Upper lobe of right lung (tissue), 1 donor: ENCODE data around the gene FAF2. TPM values are rescaled to one million over a fixed set of nuclear protein-coding genes. Genes with fewer than 3 reads are reported as not detected.

Experiments used
- ATAC-seq: fragments of 200-7000 bp; cut with Tn5 transposase; one replicate; pipeline ENCODE4 v1.9.1; 2020; ENCODE audit warnings: mild to moderate bottlenecking, moderate library complexity
- DNase-seq: peaks from one replicate; pipeline ENCODE4 v3.0.0-alpha.2; 2020
- H3K27ac ChIP-seq: fragments of 200-600 bp; one replicate; pipeline ENCODE4 v1.8.0; 2022
- H3K27me3 ChIP-seq: fragments of 200-600 bp; one replicate; pipeline ENCODE4 v1.8.0; 2022; ENCODE audit warnings: mild to moderate bottlenecking
- H3K36me3 ChIP-seq: fragments of 200-600 bp; one replicate; pipeline ENCODE4 v1.8.0; 2022
- H3K4me1 ChIP-seq: fragments of 200-600 bp; one replicate; pipeline ENCODE4 v1.8.0; 2022
- H3K4me3 ChIP-seq: fragments of 200-600 bp; one replicate; pipeline ENCODE4 v1.8.0; 2022; ENCODE audit warnings: mild to moderate bottlenecking
- H3K9me3 ChIP-seq: fragments of 200-600 bp; one replicate; pipeline ENCODE4 v1.8.0; 2022
- intact Hi-C: fragments of 100-400 bp; cut with DNase I; formaldehyde crosslinking; loops from one replicate; pipeline ENCODE4 v1.11.0; 2022
- long read RNA-seq: library from polyadenylated mRNA; unstranded; transcript quantifications from one replicate; pipeline ENCODE4 v2.0.0, GENCODE V29; 2021
- total RNA-seq: library from RNA; stranded (reverse); fragmentation: NEBNext Ultra II Directional; extraction: Animal tissue kit (Norgen Biotek cat#: 25700); gene quantifications from one replicate; pipeline ENCODE4 v1.2.1, GENCODE V29; 2021
- TF ChIP-seq, protein P1 (sequence below): fragments of 200-600 bp; IDR thresholded peaks from one replicate; pipeline ENCODE4 v1.8.0; 2022; ENCODE audit warnings: antibody characterized with exemption
- donor health status: DM: no; HTN: yes; CAD: no; lungs with severe emphysema.

The FAF2 gene, protein sequence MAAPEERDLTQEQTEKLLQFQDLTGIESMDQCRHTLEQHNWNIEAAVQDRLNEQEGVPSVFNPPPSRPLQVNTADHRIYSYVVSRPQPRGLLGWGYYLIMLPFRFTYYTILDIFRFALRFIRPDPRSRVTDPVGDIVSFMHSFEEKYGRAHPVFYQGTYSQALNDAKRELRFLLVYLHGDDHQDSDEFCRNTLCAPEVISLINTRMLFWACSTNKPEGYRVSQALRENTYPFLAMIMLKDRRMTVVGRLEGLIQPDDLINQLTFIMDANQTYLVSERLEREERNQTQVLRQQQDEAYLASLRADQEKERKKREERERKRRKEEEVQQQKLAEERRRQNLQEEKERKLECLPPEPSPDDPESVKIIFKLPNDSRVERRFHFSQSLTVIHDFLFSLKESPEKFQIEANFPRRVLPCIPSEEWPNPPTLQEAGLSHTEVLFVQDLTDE
- total RNA-seq, result 35.1 TPM
- long read RNA-seq, full-length matches to known transcripts, result 19 of 32 reads
- long read RNA-seq, partial matches to known transcripts, result 3 of 32 reads
- long read RNA-seq, other reads (novel, unspliced or antisense), result 10 of 32 reads

DNA sequence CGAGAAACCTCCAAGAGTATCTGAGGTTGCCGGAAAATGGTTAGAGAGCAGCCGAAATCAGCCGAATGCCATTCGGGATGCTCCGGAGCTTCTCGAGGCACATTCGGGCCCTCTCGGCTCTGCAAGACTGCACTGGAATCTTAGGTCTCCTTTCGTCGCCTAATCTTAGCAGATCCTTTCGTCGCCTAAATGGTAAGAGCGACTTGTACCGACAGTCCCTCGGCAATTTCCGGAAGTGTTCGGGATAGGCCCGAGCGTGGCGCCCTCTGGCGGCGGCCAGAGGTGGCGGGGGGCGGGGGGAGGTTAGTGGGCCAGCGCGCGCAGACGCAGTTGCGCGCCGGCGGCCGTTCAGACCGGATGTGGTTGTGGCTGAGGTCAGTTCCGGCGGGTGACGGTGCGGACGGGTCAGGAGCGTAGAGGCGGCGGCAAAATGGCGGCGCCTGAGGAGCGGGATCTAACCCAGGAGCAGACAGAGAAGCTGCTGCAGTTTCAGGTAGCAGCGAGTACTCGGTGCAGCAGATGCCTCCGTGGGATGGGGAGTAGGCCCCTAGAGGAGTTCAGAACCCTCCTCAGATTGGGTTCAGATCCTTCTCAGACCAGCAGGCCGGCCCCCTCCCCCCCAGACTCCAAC, at the start of gene FAF2:
FAF2 (plus strand) TSS at position 408 of the 631 bp plus-strand sequence; CDS start at position 431, 23 bp downstream.
- H3K9me3 ChIP-seq, result no peaks in the 10 kb centered on the region
- peaks cover 16% of the 10 kb centered on the region for H3K4me1 ChIP-seq
- peak within 1 kb of the TSS; percentile 85 for H3K4me3 ChIP-seq
- DNase-seq, result peak; percentile 98
- peaks cover 12% of the 10 kb centered on the region for H3K36me3 ChIP-seq
- peak; percentile 98 for ATAC-seq
- intact Hi-C loops, result no loop called here
- TF ChIP-seq, protein P1, sequence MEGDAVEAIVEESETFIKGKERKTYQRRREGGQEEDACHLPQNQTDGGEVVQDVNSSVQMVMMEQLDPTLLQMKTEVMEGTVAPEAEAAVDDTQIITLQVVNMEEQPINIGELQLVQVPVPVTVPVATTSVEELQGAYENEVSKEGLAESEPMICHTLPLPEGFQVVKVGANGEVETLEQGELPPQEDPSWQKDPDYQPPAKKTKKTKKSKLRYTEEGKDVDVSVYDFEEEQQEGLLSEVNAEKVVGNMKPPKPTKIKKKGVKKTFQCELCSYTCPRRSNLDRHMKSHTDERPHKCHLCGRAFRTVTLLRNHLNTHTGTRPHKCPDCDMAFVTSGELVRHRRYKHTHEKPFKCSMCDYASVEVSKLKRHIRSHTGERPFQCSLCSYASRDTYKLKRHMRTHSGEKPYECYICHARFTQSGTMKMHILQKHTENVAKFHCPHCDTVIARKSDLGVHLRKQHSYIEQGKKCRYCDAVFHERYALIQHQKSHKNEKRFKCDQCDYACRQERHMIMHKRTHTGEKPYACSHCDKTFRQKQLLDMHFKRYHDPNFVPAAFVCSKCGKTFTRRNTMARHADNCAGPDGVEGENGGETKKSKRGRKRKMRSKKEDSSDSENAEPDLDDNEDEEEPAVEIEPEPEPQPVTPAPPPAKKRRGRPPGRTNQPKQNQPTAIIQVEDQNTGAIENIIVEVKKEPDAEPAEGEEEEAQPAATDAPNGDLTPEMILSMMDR, result peak; percentile 99
- no peaks in the 10 kb centered on the region for H3K27me3 ChIP-seq
- H3K27ac ChIP-seq, result peak within 1 kb of the TSS; percentile 98

DNA sequence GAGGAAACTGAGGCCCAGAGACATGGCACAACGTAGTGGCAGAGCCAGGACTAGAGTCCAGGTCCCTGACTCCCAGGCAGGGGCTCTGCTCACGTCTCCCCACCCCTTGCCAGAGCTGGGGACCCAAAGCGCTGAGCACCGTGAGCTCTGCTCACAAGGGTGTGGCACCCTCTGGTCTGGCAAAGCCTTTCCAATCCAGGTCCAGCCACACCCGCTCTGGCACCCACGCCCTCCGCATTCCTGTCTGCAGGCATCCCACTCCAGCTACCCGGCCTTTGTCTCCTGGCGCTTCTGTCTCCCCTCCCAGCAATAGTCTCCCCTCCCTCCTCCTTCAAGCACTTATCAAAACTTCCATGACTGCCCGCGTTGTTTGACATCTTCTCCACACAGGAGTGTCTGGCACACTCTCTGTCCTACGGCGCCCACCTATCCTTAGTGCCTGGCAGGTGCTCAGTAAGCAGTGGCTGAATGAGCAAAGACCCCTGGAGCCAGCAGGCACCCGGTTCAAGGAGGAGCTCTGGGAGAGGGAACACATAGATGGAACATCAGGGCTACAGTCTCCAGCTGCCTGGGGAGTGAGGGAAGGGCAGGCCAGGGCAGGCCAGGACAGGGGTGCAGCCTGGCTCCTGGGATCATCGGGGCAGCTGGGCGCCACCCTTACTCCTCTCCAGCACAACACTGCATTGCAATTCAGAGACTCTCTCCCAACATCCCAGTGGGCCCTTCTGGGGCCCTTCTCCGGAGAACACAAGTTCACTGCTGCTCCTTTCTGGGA, 47.6 kb upstream of the FAF2 start:
- TF ChIP-seq, protein P1, result no peak
- no peaks in the 10 kb centered on the region for H3K27me3 ChIP-seq
- H3K27ac ChIP-seq, result no peak overlapping the region
- peak; percentile 65 for ATAC-seq
- DNase-seq, result peak; percentile 62
- H3K4me3 ChIP-seq, result no peak overlapping the region
- no peaks in the 10 kb centered on the region for H3K4me1 ChIP-seq
- intact Hi-C loops, result no loop called here
- peaks cover 6% of the 10 kb centered on the region for H3K36me3 ChIP-seq
- no peaks in the 10 kb centered on the region for H3K9me3 ChIP-seq

DNA sequence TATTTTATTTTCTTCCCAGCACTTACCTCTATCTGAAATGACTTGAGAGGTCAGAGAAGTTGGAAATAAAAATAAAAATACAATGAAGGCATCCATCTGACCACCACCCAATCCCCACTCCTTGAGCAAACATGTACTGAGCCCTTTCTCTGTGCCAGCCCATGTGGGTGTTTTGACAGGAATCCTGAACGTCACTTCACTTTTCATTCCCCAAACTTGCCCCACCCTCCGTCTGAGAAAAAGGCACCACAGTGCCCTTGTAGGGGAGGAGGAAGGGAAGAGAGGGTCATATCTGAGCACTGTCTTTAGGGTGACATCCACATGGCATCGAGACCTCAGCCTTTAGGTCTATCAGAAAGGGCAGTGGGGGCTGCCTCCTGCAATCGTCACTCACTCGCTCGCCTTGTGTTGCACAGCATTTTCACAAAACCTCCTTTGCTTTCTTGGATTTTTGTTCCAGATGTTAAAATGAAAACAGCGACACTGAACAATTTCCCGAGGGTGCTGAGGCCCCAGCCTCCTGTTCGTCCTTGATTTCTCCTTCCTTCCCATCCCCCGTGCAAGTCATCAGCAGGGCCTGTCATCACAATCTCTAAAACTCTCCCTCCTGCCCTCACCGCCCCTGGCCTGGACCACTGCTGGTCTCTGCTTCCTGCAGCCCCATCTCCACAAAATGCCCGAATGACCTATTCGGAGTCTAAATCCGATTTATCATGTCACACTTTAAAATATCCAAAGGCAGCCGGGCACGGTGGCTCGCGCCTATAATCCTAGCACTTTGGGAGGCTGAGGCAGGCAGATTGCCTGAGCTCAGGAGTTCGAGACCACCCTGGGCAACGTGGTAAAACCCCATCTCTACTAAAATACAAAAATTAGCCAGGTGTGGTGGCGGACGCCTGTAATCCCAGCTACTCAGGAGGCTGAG, 46.6 kb upstream of the FAF2 start:
- TF ChIP-seq, protein P1, result no peak
- DNase-seq (peak; percentile 46), ATAC-seq (no peak)
- H3K9me3 ChIP-seq, result no peaks in the 10 kb centered on the region
- intact Hi-C loops, result no loop called here
- H3K4me1 ChIP-seq, result no peaks in the 10 kb centered on the region
- peaks cover 13% of the 10 kb centered on the region for H3K36me3 ChIP-seq
- H3K27ac ChIP-seq, result no peak overlapping the region
- no peaks in the 10 kb centered on the region for H3K27me3 ChIP-seq
- H3K4me3 ChIP-seq, result no peak overlapping the region

DNA sequence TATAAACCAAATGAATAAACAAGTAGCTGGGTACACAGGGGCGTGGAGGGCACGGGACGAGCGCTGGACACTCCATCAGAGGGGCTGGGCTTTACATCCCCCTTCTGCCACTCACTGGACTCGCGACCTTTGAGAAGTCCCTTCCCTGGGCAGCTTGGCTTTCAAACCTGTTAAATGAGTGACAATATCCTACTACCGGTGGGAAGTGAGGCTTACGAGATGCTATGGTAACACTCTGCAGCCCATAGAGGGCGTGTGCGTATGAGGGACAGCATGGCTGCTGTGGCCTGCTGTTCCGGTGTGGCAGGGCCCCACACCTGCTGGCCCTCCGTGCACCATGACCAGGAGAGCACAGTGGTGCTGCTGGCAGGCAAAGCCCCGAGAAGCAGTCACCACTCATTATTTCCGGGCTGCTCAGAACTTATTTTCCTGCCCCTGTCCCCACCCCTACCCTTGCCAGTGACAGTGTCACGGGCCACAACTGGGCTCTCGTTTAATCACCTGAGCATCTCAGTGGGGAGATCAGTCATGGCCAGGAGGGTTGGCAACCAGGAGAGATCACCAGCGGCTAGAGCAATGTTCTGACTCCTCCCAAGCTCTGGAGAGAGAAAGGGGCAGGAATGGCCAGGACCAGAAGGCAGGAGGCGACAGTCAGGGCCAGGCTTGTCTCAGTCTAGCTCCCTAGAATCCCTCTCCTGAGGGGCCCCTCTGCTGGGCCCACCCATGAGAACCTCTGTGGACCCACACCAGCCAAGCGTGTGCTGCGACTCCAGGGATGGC, 42.3 kb upstream of the FAF2 start:
- Histone ChIP-seq H3K27me3 (no peaks in the 10 kb centered on the region), H3K27ac (no peak overlapping the region), H3K4me1 (no peaks in the 10 kb centered on the region), H3K4me3 (no peak overlapping the region), H3K36me3 (peaks cover 47% of the 10 kb centered on the region), H3K9me3 (no peaks in the 10 kb centered on the region)
- ATAC-seq, result peak; percentile 8
- TF ChIP-seq, protein P1, result no peak
- intact Hi-C loops, result no loop called here
- DNase-seq, result peak; percentile 44
